Measurements from ENCODE around the gene SPAG7.

The SPAG7 gene

DNA sequence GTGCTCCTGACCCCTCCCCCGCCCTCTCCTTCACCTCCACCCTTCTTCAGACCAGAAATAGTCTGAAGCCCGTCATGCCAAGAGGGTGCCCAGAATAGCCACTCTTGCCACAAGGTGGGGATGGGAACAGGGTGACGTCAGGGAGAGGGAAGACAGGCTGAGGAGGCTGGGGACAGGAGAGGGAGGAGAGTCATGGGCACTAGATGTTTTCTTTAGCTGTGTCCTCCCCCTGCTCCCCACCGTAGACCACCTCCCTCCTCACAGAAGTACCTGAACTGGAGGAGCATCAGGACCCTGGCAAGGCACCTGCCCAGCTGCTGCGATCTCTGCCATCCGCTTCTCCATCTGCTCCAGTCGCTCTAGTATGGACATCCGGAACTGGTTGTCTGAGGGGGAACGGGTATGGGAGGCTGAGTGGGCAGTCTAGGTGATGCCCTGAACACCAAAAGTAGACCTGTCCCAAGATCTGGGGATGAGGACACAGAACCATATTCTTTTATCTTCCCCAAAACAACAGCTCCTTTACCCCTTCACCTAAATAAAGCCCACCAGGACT, 6.6 kb upstream of the SPAG7 start:
- DNase-seq = no peak

DNA sequence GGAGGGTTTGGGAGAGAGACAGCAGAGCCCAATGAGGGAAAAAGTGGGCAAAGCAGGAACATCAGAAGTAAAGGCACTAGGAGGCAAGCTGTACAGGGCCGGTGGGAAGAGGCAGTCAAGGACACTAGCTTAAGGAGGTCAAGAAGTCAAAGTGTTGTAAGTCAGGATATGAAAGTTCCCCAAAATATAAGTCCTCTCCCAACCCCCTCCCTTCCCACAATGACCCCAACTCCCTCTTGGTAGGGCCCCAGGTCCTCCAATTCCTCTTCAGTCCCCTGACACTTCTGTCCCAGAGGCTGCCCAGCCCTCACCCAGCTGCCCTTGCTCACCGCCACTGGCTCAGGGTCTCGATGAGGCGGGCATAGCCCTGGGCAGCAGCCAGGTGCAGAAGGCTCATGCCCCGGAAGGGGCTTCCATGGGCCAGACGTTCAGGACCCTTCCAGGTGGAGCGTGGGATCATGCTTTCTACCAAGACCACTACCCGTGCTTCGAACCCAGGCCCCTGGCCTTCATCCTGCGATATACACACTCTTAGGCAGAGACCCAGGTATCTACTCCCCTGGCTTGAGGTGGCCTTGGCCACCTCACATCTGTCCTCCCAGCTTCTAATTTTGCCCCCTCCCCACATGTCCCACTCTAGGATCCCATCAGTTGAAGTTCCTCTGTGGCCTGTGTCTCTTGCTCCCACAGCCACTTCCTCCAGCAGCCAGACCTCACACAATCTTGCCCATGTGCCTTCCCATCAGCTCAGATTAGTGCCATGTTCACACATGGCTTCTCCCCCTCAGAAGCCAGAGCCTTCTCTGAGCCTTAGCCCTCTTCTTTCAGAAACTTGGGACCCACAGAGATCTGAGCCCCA, 5.9 kb upstream of the SPAG7 start:
- DNase-seq = no peak

DNA sequence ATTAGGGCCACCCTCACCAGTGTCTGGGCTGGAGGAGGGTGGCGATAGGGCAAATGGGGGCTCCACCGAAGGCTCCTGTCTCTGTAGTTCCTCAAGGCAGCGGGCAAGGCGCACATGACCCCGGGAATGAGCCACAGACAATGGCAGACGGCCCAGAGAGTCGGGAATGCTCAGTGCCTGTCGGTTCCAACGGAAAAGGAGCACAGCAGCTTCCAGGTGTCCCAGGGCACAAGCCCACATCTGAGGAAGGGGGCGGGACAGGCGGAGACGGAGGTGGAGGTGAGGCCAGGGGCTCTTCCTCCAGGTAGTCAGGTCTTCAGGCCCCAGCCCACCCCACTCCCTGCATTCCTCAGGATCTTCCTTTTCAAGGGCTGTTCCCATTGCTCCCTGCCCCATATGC, 5.1 kb upstream of the SPAG7 start:
- no peak for DNase-seq

DNA sequence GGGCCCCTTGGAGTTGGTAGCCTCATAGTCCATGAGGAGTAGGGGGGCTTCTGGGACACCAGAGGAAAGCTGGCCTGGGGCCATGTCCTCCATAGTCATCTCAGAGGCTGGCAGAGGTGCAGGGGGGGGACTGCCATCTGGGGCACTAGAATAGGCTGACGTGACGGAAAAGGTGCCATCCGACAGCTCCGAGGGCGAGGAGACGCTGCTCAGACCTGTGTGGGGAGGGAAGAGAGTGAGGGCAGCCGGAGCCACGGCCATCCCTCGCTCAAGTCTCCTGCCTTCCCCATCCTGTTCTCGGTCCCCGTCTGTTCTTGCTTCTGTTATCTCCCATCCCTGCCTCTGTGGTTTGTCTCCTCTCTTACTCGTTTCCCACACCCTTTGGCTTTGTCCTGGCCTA, 4.7 kb upstream of the SPAG7 start:
- no peak for DNase-seq

DNA sequence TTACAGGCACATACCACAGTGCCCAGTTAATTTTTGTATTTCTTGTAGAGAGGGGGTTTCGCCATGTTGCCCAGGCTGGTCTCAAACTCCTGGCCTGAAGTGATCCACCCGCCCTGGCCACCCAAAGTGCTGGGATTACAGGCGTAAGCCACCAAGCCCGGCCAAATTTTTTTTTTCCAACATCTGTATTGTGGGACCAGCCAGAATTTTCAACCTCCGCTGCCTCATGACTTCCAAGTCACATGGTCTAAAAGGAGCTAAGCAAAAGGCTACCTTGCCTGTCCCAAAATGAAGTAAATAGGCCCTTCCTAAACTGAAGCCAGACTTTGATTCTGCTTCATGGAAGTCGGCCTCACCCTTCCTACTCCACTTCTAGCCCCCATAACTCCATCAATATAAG, 4.2 kb upstream of the SPAG7 start:
- no peak for DNase-seq

GRCh38 chr17:4970273-4970672, 2.7 kb upstream of the SPAG7 start:
- no peak for DNase-seq

GRCh38 chr17:4969551-4970173, 2.0 kb upstream of the SPAG7 start:
- peak; percentile 19 for DNase-seq

DNA sequence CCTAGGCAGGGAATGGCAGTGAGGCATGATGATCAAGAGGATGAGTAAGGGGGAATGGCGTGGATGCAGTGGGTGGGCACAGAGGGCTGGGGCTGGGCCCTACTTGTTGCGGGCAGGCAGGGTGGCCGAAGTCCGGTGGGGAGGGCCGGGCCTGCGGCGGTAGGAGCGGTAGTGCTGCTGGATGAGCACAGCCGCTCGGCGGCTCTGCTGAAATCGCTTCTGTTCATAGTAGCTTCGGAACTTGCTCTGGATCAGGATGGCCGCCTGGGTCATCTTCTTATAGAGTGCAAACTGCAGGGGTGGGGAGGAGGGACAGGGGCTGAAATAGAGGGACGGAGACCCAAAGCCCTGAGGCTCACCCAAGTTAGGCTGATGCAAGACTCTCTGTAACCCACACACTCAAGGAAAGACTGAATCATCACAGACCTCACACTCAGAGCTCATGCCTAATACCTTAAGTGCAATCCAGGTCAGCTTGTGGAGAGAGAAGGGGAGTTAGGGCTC, 1.5 kb upstream of the SPAG7 start:
- peak; percentile 71 for DNase-seq

- no peak for DNase-seq
Measured at GRCh38 chr17:4968486-4969046, 949 bp upstream of the SPAG7 start.

- peak; percentile 99 for DNase-seq
Measured at GRCh38 chr17:4966844-4967538, 626 bp downstream of the SPAG7 start.

DNA sequence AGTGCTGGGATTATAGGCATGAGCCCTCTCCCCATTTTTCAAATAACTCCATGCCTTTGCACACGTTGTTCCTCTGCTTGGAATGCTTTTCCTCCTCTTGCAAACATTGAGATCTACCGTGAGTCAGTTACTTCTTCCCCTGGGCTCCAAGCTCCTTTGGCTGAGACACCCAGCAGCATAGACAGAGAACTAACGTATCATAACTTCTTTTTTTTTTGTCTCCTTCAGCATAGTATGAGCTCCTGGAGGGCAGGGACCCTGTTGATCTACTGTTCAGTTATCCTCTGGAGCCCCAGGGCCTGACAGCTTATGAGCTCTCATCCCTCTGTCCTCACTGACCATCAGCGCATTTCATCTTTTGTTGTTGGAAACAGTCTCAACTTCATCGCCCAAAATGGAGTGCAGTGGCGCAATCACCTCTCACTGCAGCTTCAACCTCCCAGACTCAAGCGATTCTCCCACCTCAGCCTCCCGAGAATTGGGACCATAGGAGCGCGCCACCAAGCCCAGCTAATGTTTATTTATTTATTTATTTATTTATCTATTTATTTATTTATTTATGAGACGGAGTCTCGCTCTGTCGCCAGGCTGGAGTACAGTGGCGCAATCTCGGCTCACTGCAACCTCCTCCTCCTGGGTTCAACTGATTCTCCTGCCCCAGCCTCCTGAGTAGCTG, 2.2 kb downstream of the SPAG7 start:
- no peak for DNase-seq

DNA sequence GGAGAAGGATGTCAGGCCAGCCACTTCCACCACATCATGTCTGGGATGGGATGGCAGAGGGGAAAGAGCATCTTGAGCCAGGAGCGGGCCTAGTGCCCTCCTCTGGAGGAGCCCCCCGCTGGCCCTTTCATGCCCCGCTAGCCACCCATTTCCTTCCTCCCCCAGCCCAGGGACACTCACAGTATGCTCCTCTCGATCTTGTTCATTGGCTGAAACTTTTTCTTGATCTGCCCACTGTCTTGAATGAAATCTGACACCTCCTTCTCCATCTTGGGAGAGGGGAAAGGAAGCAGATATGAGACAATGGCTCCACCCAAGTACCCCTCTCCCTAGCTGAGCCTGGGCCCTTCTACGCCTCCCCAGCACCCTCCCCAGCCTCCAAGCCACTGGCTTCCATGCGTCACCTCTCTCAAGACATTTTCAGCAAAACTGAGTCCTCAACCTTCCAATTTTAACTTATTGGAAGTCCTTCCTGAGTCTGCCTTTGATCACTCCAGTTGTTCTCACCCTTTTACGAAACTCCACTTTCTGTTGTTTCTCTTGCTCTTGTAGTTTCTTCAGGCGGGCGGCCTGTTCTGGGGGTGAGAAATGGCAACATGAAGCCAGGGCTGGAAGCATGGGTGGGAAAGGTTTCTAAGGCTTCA, 7.2 kb downstream of the SPAG7 start:
- DNase-seq = no peak

GRCh38 chr17:4959261-4959965, 8.2 kb downstream of the SPAG7 start:
- DNase-seq = no peak

DNA sequence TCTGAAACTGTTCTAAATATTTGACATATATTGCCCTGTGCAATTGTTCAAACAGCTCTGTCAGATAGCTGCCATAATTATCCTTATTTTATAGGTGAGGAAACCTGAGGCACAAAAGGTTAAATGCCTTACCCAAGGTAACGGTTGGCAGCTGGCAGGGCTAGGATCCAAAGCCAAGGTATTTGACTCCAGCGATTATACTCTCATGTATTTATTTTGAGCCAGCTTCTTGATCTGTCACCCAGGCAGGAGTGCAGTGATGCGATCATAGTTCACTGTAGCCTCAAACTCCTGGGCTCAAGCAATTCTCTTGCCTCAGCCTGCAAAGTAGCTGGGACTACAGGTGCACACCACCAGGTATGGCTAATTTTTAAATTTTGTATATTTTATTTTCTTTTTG, 9.5 kb downstream of the SPAG7 start:
- DNase-seq = no peak

GRCh38 chr17:4956493-4957061, 11.0 kb downstream of the SPAG7 start:
- DNase-seq = no peak

GRCh38 chr17:4955091-4955490, 12.5 kb downstream of the SPAG7 start:
- no peak for DNase-seq

GRCh38 chr17:4953451-4953961, 14.1 kb downstream of the SPAG7 start:
- no peak for DNase-seq

- DNase-seq = no peak
Measured at GRCh38 chr17:4951486-4951885, 16.1 kb downstream of the SPAG7 start.

DNA sequence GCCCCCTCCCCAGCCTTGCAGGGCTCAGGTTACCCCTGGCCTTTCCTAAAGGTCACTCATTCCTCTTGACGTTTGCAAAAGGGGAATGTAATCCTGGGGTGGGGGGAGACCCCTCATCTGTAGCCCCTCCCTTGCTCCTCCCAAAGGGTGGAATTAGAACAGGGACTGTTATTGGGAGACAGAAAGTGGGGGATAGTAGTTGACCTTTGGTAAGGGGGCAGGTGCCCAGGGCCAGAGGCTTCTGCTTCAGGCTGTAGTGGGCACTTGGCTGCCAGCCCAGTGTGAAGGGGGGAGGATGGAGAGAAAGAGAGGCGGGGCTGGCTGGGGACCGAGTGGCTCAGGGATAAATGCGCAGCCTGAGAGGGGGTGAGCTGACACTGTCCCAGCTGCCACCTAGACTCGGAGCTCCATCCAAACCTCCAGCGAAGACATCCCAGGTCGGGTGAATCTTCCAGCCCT, 16.8 kb downstream of the SPAG7 start, which contains the start of gene ENO3:
Gene ENO3 (plus strand): TSS at position 374 of the 459 bp plus-strand sequence. CDS start 711 bp downstream, outside the sequence.
- DNase-seq = no peak

DNA sequence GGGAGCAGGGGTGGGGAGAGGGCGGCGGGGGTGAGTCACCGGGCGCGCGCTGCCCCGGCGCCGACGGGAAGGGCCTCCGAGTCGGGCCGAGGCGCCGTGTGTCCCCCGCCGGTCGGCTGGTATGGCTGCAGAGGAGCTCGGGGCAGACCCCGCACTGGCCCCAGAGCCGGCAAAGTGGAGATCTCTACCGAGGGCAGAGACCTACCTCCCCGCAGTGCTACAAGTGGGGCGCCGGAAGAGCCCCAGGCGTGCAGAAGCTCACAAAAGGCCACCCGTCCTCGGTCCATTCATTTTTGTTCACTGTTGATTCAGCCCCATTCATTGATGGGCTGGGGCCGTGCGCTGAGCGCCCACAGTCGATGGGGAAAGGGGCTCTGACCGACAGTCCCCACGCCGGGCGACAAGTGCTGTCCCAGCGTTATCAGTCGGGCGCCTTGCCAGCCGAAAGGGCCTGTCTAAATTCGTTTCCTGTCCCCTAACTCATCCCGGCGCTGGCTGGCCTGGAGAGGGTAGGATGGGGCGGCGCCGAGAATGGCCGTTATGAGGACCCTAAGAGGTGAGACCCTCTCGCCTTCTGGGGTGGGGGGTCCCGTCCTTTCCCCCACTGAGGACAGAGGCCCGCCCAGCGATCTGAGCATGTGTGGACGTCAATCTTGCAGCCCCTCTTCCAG, 17.4 kb downstream of the SPAG7 start:
- no peak for DNase-seq
